SU-DHL-6 (cell line): ENCODE results near the gene THBS2.

Source experiments
- CTCF ChIP-seq: fragments of 200-600 bp; sonication (generic); IDR thresholded peaks from one replicate; pipeline ENCODE4 v1.5.1; 2017; ENCODE audit warnings: antibody characterized with exemption, mild to moderate bottlenecking, low read length, moderate library complexity; ENCODE audit not compliant: insufficient read depth, poor library complexity, severe bottlenecking
- EZH2phosphoT487 ChIP-seq: fragments of 200-600 bp; sonication (generic), shearing (Covaris generic); conservative IDR thresholded peaks from 2 replicates; pipeline ENCODE4 v1.6.1; 2018; ENCODE audit warnings: mild to moderate bottlenecking, antibody characterized with exemption, low read length, moderate library complexity, mixed read lengths

GRCh38 chr6:169300916-169301315, 47.3 kb upstream of the THBS2 start:
- TF ChIP-seq CTCF (no peak), EZH2phosphoT487 (no peak)
